Spleen (tissue), 7 donors: ENCODE measurements around the gene ZFYVE28.

Experiments used
- CTCF ChIP-seq, 11 experiments: fragments of 200-600 bp in 7 of 11; fragments of 450-650 bp in 4 of 11; sonication (generic) in 4 of 11; IDR thresholded peaks in 8 of 11; conservative IDR thresholded peaks in 3 of 11; 1 replicate in 7 of 11; 2 replicates in 4 of 11; pipeline versions ENCODE4 v1.4.0 to v1.8.0; 2016 to 2021; ENCODE audit warnings: antibody characterized with exemption in 11 of 11, inconsistent platforms in 4 of 11, mild to moderate bottlenecking in 1 of 11
- POLR2AphosphoS5 ChIP-seq, 3 donors: sonication (generic); formaldehyde crosslinking; IDR thresholded peaks; one replicate each; pipeline ENCODE4 v1.5.1; 2017; ENCODE audit warnings: antibody characterized with exemption in 3 of 3
- donor health status: DM: no; HTN: no; CAD: no; lungs with moderate emphysema.
- donor health status: DM: no; HTN: no; CAD: no.
- donor health status: DM: no; HTN: no; CAD: no.

- TF ChIP-seq POLR2AphosphoS5 (IDR thresholded peaks at IDR 0.05) (no peak), CTCF (IDR thresholded peaks at IDR 0.05 in 8 of 11, conservative IDR thresholded peaks at IDR 0.05 in 3 of 11) (no peak)
These were observed 181.3 kb downstream of the ZFYVE28 start for GRCh38 chr4:2236944-2237666.
